Measurements from ENCODE around the gene MAP3K7CL.

Gene MAP3K7CL, protein sequence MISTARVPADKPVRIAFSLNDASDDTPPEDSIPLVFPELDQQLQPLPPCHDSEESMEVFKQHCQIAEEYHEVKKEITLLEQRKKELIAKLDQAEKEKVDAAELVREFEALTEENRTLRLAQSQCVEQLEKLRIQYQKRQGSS

DNA sequence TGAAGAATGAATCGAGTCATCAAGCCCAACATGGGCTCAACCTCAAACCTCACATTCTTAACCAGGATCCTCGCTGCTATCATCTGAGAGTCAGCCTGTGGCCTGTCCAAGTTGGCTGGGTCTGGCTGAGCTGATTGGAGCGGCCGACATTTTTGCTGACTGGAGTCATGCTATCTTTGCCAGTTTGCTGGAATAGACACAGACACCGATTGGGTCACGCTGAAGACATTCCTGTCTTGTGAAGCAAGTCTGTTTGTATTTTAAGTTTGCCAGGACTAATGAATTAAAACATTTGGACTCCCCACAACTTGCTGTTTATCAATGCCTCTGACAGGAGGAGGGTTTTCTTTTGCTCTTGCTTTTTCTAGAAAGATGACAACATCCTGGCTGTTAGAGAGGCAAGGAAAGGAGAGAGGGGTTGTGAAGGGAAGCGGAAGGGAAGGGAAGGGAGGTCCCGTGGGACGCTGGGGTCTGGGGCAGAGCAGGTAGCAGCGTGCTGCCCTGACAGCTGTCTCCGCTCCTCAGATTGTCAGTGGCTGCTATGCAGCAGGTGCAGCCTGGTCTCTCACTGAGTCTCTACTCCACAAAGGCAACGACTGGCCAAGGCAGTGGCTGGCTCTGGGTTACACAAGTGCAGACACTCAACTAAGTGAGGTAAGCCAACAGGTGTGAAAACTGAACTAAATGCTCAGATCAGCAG lies at the start of gene MAP3K7CL:
Gene MAP3K7CL (plus strand): TSS at position 375 of the 700 bp plus-strand sequence. CDS start 2,701 bp downstream, outside the sequence.
- Histone ChIP-seq H4K20me1 (ENCODE audit: insufficient read depth, low read length) (no peaks in the 10 kb centered on the region), H3K4me1 (ENCODE audit: low read length) (peaks cover 7% of the 10 kb centered on the region), H3K36me3 (replicated peaks; ENCODE audit: low read depth, low read length) (peaks cover 6% of the 10 kb centered on the region), H3K79me2 (ENCODE audit: low read length) (no peaks in the 10 kb centered on the region), H3K27me3 (ENCODE audit: low read depth, low read length) (no peaks in the 10 kb centered on the region), H2AFZ (ENCODE audit: low read depth, low read length) (no peak within 1 kb of the TSS), H3K27ac (ENCODE audit: low read length) (no peak within 1 kb of the TSS), H3K9me3 (ENCODE audit: insufficient read depth, low read length) (no peaks in the 10 kb centered on the region), H3K4me3 (ENCODE audit: low read length) (no peak within 1 kb of the TSS), H3K4me2 (ENCODE audit: low read length) (no peak within 1 kb of the TSS), H3K9ac (ENCODE audit: low read length) (no peak within 1 kb of the TSS)
- no peak for TF ChIP-seq EZH2phosphoT487 (IDR thresholded peaks at IDR 0.05; ENCODE audit: low read depth)

DNA sequence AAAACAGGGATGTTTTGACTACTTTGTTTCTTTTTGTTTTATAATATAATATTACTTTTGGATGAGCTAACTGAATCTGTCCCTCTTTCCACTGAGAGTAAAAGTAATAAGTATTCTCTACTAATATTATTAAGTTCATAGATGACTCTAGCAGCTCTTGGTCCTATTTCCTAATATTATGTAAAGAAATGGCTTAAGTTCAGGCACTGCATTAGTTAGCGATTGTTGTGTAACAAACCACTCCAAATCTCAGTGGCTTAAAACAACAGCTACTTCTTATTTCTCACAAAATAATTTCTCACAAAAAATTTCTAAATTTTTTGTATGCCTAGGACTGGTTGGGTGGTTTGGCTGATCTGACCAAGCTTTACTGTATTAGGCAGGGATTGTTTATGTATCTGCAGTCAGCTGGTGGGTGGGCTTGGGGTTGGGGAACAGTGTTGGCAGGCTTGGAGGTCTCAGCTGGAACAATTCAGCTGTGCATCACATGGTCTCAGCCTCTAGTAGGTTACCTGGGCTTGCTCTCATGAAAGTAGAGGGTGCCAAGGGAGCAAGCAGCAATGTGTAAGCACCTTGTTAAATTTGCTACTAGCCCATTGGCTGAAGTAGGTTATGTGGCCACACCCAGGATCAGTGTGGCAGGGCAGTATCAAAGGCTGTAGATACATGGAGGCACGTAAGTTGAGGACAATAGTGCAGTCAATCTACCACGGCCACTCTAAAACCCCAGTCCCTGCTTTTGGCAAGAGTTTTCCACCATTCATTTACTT lies 48.2 kb upstream of the MAP3K7CL start:
- Histone ChIP-seq H3K9ac (ENCODE audit: low read length) (no peak overlapping the region), H3K4me2 (ENCODE audit: low read length) (no peak overlapping the region), H3K4me1 (ENCODE audit: low read length) (peaks cover 23% of the 10 kb centered on the region), H2AFZ (ENCODE audit: low read depth, low read length) (no peak overlapping the region), H3K79me2 (ENCODE audit: low read length) (peaks cover 24% of the 10 kb centered on the region), H4K20me1 (ENCODE audit: insufficient read depth, low read length) (no peaks in the 10 kb centered on the region), H3K36me3 (replicated peaks; ENCODE audit: low read depth, low read length) (peaks cover 7% of the 10 kb centered on the region), H3K9me3 (ENCODE audit: insufficient read depth, low read length) (no peaks in the 10 kb centered on the region), H3K27ac (ENCODE audit: low read length) (no peak overlapping the region), H3K4me3 (ENCODE audit: low read length) (no peak overlapping the region), H3K27me3 (ENCODE audit: low read depth, low read length) (no peaks in the 10 kb centered on the region)
- TF ChIP-seq, protein P1, sequence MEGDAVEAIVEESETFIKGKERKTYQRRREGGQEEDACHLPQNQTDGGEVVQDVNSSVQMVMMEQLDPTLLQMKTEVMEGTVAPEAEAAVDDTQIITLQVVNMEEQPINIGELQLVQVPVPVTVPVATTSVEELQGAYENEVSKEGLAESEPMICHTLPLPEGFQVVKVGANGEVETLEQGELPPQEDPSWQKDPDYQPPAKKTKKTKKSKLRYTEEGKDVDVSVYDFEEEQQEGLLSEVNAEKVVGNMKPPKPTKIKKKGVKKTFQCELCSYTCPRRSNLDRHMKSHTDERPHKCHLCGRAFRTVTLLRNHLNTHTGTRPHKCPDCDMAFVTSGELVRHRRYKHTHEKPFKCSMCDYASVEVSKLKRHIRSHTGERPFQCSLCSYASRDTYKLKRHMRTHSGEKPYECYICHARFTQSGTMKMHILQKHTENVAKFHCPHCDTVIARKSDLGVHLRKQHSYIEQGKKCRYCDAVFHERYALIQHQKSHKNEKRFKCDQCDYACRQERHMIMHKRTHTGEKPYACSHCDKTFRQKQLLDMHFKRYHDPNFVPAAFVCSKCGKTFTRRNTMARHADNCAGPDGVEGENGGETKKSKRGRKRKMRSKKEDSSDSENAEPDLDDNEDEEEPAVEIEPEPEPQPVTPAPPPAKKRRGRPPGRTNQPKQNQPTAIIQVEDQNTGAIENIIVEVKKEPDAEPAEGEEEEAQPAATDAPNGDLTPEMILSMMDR (IDR thresholded peaks at IDR 0.05; ENCODE audit: low read depth, low read length): no peak
- TF ChIP-seq EZH2phosphoT487 (IDR thresholded peaks at IDR 0.05; ENCODE audit: low read depth): no peak

DNA sequence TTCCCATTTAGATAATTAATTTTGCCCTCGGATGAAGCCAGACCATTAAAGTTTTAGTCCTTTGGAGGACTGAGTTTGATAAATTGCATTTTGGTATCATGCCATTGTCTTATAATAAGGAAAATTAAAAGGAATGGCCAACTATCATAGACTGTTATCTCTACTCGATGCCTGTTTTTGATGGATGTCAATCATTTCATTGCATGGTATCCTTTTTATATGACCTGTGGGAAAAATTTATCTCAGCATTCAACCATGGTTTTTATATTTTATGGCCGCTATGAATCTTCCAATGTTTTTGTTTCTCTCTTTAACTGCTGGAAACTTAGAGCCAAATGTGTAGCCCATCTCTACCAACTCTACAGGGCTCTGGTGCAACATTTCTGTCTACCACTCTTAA lies 47.1 kb upstream of the MAP3K7CL start:
- Histone ChIP-seq H3K27ac (ENCODE audit: low read length) (no peak overlapping the region), H3K27me3 (ENCODE audit: low read depth, low read length) (no peaks in the 10 kb centered on the region), H3K4me3 (ENCODE audit: low read length) (no peak overlapping the region), H3K9ac (ENCODE audit: low read length) (no peak overlapping the region), H4K20me1 (ENCODE audit: insufficient read depth, low read length) (no peaks in the 10 kb centered on the region), H3K9me3 (ENCODE audit: insufficient read depth, low read length) (no peaks in the 10 kb centered on the region), H3K36me3 (replicated peaks; ENCODE audit: low read depth, low read length) (peaks cover 7% of the 10 kb centered on the region), H3K4me1 (ENCODE audit: low read length) (peaks cover 22% of the 10 kb centered on the region), H3K4me2 (ENCODE audit: low read length) (no peak overlapping the region), H2AFZ (ENCODE audit: low read depth, low read length) (no peak overlapping the region), H3K79me2 (ENCODE audit: low read length) (peaks cover 22% of the 10 kb centered on the region)
- TF ChIP-seq, protein P1 (IDR thresholded peaks at IDR 0.05; ENCODE audit: low read depth, low read length): no peak
- no peak for TF ChIP-seq EZH2phosphoT487 (IDR thresholded peaks at IDR 0.05; ENCODE audit: low read depth)

DNA sequence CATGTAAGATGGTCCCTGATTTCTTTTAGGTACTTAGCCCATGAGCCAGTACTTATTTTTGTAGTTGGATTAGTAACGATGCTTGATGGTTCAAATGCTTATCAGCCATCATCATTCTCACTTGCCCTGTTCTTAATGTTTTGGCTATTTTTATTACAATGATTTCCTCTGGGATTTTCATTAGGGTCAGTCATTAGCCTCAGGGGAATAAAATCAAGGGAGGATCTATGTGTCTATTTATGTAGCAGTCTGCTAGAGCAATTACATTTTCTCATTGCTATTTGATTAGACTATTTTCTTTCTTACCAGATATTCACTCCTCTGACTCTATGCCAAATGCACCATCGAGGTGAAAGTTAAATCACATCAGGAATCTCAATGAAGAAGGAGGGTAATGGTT lies 46.1 kb upstream of the MAP3K7CL start:
- Histone ChIP-seq H3K36me3 (replicated peaks; ENCODE audit: low read depth, low read length) (no peaks in the 10 kb centered on the region), H3K9ac (ENCODE audit: low read length) (no peak overlapping the region), H3K4me3 (ENCODE audit: low read length) (no peak overlapping the region), H4K20me1 (ENCODE audit: insufficient read depth, low read length) (no peaks in the 10 kb centered on the region), H3K27me3 (ENCODE audit: low read depth, low read length) (no peaks in the 10 kb centered on the region), H3K79me2 (ENCODE audit: low read length) (peaks cover 12% of the 10 kb centered on the region), H3K27ac (ENCODE audit: low read length) (no peak overlapping the region), H3K4me2 (ENCODE audit: low read length) (no peak overlapping the region), H3K4me1 (ENCODE audit: low read length) (peaks cover 11% of the 10 kb centered on the region), H3K9me3 (ENCODE audit: insufficient read depth, low read length) (no peaks in the 10 kb centered on the region), H2AFZ (ENCODE audit: low read depth, low read length) (no peak overlapping the region)
- TF ChIP-seq, protein P1 (IDR thresholded peaks at IDR 0.05; ENCODE audit: low read depth, low read length): no peak
- TF ChIP-seq EZH2phosphoT487 (IDR thresholded peaks at IDR 0.05; ENCODE audit: low read depth): no peak

Measured in OCI-LY3 (cell line).